Embryonic facial prominence (tissue), 1 donor: ENCODE results near the gene VMO1.
"Not testable (repeated sequence)": the region's sequence is repeated elsewhere in the genome, so short reads cannot be mapped to it uniquely, and the experiment has no call there.

Experiments
- DNase-seq: peaks from one replicate; pipeline ENCODE4 v3.0.0-alpha.2; 2016; ENCODE audit errors: extremely low spot score

VMO1 gene

GRCh38 chr17:4786106-4786511, at the start of gene VMO1:
Gene VMO1 (minus strand): TSS chr17:4786364. CDS start chr17:4786352, 12 bp downstream.
- no peak for DNase-seq

- no peak for DNase-seq
Observed at GRCh38 chr17:4834681-4835020, 48.5 kb upstream of the VMO1 start.

DNA sequence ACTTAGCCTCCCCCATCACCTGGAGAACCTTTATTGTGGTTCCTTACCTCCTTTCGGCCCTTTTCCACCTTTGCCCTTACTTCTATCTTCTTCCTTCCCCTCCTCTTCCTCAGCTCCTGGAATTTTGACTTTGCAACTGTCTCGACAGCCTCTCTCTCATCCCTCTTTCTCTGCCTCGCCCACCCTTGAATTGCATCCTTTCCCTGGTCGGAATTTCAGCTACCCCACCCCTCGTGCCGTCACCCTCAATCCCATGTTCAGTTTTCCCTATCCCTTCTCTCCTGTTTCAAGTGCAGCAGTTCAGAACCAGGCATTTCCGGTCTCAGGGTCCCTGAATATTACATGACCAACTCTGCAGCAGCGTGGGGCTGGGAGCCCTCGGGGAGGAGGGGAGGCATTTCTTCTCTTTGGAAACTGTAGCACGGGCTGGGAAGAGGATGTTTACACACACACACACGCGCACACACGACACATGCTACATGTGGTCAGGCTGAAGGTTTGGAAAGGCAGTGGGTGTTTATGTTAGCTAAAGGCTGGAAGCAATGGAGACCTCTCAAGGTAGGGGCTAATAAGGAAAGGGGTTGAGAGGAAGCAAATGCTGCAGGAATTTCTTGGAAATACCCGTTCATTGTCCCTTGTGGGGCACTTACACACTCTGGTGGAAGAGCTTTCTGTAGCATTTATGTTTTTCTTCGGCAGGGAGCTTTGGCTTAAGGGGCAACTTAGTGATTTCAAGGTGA, 47.9 kb upstream of the VMO1 start:
- no peak for DNase-seq

GRCh38 chr17:4833178-4833940, 47.2 kb upstream of the VMO1 start, which contains the start of gene MINK1:
Gene MINK1 (plus strand): TSS chr17:4833340. CDS start chr17:4833584, 244 bp downstream.
- peak; percentile 97 for DNase-seq

DNA sequence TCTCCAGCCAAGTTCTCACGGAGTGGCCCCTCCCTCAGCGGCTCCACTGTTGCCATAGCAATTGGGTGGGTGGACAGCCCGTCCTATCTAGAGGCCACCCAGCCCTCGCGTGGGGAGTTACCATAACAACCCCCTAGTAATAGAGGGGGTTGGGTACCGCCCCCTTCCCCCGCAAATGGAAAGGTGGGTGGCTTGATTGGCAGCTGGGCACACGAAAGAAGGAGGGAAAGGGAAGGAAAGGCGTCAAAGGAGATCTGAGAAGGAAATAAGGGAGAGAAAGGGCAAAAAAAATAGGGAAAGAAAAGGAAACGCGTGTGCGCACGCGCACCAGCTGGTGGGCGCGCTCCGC, 46.6 kb upstream of the VMO1 start:
- not testable (repeated sequence) for DNase-seq

DNA sequence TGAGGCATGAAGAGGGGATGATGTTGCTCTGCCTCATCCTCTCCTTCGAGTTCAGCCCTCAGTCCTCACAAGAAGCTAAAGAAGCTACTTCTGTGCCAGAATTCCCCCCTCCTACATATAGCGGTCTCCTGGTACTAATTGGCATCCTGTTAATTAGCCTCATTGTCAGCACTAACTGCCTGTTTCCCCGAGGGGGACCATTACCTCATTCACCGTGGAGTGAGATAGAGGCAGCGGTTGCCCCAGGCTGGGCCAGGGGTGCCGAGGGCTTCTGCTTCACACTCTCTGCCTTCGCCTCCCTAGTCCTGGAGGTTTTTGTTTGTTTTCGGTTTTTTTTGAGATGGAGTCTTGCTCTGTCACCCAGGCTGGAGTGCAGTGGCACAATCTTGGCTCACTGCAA, 41.2 kb upstream of the VMO1 start:
- no peak for DNase-seq

- DNase-seq: no peak
Observed at GRCh38 chr17:4823373-4824089, 37.4 kb upstream of the VMO1 start.

DNA sequence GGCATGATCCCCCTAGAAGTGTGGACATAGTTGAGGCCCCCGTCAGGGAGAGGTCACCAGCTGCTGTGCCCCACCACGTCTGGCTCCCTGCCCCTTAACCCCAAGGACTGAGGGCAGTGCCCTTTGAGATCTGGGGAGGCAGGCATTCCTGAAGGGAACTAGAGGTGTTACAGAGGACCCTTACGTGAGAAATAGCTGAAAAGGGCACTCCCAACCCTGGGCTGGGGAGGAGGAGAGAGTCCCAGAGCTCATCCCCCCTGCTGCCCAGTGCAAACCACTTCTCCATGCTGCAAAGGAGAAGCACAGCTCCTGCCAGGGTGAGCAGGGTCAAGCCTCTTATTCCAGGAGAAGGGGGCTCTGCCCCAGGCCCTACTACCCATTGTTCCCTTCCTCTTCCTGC, 36.7 kb upstream of the VMO1 start:
- no peak for DNase-seq

DNA sequence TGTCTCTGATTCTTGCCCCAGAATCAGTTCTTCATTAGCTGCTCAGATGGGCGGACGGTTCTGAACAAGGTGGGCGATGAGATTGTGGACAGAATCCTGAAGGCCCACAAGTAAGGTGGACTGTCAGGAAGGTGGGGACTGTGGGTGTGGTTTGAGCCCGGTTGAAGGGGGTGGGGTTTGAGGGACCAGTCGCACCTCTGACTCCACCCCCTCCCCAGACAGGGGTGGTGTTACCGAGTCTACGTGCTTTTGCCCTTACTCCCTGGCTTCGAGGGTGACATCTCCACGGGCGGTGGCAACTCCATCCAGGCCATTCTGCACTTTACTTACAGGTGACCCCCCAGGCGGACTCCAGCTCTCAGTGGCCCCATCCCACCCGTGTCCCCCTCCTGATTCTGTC, 32.1 kb upstream of the VMO1 start:
- no peak for DNase-seq

DNA sequence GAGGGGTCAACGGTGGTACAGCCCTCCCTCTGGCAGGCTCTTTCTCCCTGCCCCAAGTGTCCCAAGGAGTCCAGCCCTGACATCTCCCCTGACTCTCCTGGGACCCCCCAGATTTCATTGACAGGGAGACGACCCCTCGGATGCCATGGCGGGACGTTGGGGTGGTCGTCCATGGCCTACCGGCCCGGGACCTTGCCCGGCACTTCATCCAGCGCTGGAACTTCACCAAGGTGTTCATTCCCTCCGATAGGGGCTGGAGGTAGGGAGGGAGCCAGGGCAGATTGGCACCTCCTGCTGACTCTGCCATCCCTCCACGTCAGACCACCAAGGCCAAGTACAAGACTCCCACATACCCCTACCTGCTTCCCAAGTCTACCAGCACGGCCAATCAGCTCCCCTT, 30.7 kb upstream of the VMO1 start:
- no peak for DNase-seq

- no peak for DNase-seq
Observed at GRCh38 chr17:4815043-4815675, 29.0 kb upstream of the VMO1 start.

DNA sequence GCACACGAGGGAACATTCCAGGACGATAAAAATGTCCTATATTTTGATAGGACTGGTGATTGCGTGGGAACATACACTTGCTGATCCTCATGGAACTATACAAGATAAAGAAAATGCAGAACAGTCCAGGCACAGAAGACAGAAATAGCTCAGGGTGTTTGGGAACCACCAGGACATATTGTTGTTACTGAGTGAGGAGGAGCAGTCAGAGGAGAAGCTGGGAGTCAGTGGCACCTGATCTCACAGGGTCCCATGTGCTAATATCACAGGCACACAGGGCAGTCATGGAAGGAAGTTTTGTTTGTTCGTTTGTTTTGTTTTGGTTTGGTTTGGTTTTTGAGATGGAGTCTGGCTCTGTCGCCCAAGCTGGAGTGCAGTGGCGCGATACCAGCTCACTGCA, 26.5 kb upstream of the VMO1 start:
- DNase-seq: no peak

DNA sequence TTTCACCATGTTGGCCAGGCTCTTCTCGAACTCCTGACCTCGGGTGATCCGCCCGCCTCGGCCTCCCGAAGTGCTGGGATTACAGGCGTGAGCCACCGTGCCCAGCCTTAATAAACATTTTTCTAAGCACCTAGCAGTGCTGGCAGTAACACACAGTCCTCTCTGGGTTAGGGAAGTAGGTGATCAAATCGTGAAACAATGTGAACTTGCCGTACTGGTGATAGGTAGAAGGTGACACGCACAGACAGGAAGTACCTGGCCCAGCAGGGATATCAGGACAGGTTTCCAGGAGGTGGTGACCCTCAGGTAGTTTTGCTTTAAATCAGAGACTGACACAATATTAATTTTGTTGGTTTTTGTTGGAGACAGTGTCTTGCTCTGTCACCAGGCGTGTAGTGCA, 25.3 kb upstream of the VMO1 start:
- no peak for DNase-seq

DNA sequence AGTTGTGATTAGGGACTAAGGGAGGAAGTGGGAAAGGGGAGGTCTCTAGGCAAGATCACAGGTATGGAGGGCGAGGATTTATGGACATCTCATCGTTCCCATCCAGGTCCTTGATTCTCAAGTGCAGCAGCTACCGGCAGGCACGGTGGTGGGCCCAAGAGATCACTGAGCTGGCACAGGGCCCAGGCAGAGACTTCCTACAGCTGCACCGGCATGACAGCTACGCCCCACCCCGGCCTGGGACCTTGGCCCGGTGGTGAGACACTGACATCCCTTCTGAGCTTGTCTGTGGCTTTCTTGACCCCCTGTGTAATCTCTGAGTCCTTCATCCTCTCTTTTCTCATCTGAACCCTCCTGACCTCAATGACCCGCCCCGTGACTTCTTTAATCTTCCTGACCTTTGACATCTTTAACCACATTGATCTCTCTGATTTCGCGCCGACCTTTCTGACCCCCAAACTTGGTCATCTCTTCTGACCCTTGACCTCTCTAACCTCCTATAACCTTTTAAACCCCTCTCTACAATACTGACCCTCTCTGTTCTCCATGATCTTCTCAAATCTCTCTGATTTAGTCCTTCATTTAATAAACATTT, 24.6 kb upstream of the VMO1 start:
- DNase-seq: no peak

- DNase-seq: no peak
Observed at GRCh38 chr17:4808378-4808767, 22.2 kb upstream of the VMO1 start.

- no peak for DNase-seq
Observed at GRCh38 chr17:4807605-4808377, 21.6 kb upstream of the VMO1 start.

DNA sequence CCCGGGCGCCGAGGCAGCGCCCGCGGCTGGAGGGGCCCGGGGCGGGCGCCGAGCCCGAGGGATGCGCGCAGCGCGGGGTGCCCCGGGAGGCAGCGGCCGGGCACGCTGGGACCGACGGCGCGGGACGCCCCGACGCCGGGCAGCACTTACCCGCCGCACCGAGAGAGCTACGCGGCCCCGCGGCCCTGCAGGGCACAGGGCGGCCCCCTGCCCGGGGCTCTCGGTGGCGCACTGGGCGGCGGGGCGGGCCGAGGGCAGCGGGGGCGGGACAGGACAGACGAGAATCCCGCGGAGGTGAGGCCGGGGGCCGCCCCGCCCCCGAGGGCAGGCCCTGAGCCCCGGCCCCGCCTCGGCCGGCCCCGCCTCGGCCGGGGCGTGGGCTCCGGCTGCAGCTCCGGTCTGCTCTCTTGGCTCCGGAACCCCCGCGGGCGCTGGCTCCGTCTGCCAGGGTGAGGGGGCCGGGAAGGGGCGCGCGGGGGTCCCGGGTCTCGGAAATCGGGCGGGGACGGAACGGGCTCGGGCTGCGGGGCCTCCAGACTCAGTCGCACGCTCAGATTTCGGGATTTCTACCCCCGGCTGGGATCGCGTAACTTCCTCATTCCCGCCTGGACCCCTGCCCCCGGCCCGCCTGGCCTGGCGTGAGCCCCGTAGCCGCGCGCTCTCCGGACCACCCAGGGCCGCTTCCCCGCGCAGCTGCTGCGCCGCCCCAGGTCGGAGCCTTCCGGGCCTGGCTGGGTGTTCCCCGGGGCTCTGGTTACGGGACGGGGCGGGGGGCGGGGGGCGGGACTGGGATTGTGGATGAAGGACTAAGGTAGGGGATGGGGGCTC, 20.8 kb upstream of the VMO1 start, which contains the start of gene PLD2:
PLD2 (plus strand) TSS at position 376 of the 828 bp plus-strand sequence. CDS start 621 bp downstream, outside the sequence.
- DNase-seq: peak; percentile 70

GRCh38 chr17:4806456-4806776, 20.3 kb upstream of the VMO1 start:
- DNase-seq: no peak

GRCh38 chr17:4802228-4802627, 16.1 kb upstream of the VMO1 start, which contains the start of gene C17orf114:
Gene C17orf114 (minus strand): TSS chr17:4802328.
- no peak for DNase-seq
